ENCODE results near the gene MAL.

Gene MAL

DNA sequence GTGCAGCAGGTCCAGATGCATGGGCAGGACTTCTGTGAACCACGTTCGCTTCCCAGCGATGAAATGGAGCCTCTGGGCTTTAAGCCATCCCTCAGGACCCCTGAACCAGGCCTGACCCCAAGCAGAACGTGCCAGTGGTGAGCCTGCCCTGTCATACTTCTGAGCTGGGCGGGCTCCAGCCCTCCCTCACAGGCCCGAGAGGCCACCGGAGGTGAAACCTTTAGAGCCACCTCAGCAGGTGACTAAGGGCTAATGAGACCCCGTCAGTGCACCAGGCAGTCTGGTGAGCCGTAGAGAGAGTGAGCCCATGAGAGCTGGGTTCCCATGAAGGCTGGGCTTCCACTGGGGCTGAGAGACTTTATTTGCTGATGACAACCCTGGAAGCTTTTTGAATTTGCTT is 8.9 kb upstream of the MAL start:
- no peak overlapping the region for H3K4me2 ChIP-seq (ENCODE audit: insufficient read depth, low read length, poor library complexity, severe bottlenecking)
- no peak overlapping the region for H2AK5ac ChIP-seq (ENCODE audit: low read depth, low read length)
- H3K27ac ChIP-seq (replicated peaks; ENCODE audit: low read length): no peak overlapping the region
- H3K27me3 ChIP-seq (ENCODE audit: control insufficient read depth in 3 of 3, insufficient read depth in 3 of 3, low read depth in 1 of 3, low read length in 3 of 3): peaks cover 0 to 48% (median 0%) of the 10 kb centered on the region in 3 experiments
- H2BK5ac ChIP-seq (ENCODE audit: low read length): no peak overlapping the region
- no peaks in the 10 kb centered on the region for H3K36me3 ChIP-seq (replicated peaks in 1 of 2; ENCODE audit: control insufficient read depth in 2 of 2, insufficient read depth in 2 of 2, low read length in 2 of 2)
- H3K18ac ChIP-seq (ENCODE audit: low read length): peak overlapping the region; percentile 9
- no peak overlapping the region for H3K23ac ChIP-seq (ENCODE audit: low read depth, low read length, poor library complexity)
- H3K9me3 ChIP-seq (replicated peaks in 1 of 2; ENCODE audit: control insufficient read depth in 2 of 2, insufficient read depth in 1 of 2, low read depth in 1 of 2, low read length in 2 of 2): no peaks in the 10 kb centered on the region
- no peak overlapping the region for H4K91ac ChIP-seq (ENCODE audit: low read depth, low read length, poor library complexity)
- H2BK15ac ChIP-seq (ENCODE audit: low read length): no peak overlapping the region
- no CpG with 5 or more reads among the region's 9 CpGs for WGBS, 2 donors (ENCODE audit: extremely low coverage in 2 of 2, insufficient read length in 2 of 2, insufficient replicate concordance in 1 of 2)
- H3K4ac ChIP-seq (ENCODE audit: low read length): no peak overlapping the region
- H2BK12ac ChIP-seq (ENCODE audit: low read length): no peak overlapping the region
- no peak overlapping the region for H4K8ac ChIP-seq (ENCODE audit: low read depth, low read length)
- no peak overlapping the region for H2AFZ ChIP-seq (ENCODE audit: low read length)
- DNase-seq (ENCODE audit: low spot score): no peak
- no peak overlapping the region for H3K9ac ChIP-seq (ENCODE audit: low read depth, low read length, poor library complexity)
- H3K14ac ChIP-seq (ENCODE audit: low read length): no peak overlapping the region
- H2BK120ac ChIP-seq (ENCODE audit: low read depth, low read length): no peak overlapping the region
- no peaks in the 10 kb centered on the region for H3K79me1 ChIP-seq (ENCODE audit: low read depth, low read length)
- no peak overlapping the region for H3K4me3 ChIP-seq (ENCODE audit: low read length in 2 of 2)
- H3K4me1 ChIP-seq (ENCODE audit: control insufficient read depth in 2 of 2, insufficient read depth in 1 of 2, low read depth in 1 of 2, low read length in 2 of 2): no peaks in the 10 kb centered on the region

DNA sequence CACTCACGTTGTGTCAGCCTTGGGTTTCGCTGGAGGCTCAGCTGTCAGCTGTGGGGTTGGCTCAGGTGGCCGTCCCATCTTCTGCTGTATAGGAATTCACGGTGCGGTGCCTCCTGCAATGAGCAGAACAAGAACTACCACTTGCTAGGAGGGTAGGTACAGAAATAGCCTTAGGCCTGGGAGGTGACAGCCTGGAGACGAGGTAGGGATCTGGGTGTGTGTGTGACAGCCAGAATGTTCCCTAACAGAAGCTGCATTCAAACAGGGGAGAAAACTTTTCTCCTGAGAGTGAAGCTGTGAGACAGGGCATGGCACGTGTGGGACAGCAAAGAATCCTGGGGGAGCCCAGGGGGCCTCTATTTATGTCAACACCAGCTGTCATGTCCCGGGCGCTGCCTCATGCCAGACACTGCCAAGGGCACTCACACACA is 8.4 kb upstream of the MAL start:
- H3K9me3 ChIP-seq (replicated peaks in 1 of 2; ENCODE audit: control insufficient read depth in 2 of 2, insufficient read depth in 1 of 2, low read depth in 1 of 2, low read length in 2 of 2): no peaks in the 10 kb centered on the region
- H3K4me3 ChIP-seq (ENCODE audit: low read length in 2 of 2): no peak overlapping the region
- H3K27ac ChIP-seq (replicated peaks; ENCODE audit: low read length): no peak overlapping the region
- DNase-seq (ENCODE audit: low spot score): no peak
- H2BK15ac ChIP-seq (ENCODE audit: low read length): no peak overlapping the region
- no peak overlapping the region for H3K18ac ChIP-seq (ENCODE audit: low read length)
- no peak overlapping the region for H3K23ac ChIP-seq (ENCODE audit: low read depth, low read length, poor library complexity)
- H2BK5ac ChIP-seq (ENCODE audit: low read length): no peak overlapping the region
- no peak overlapping the region for H3K14ac ChIP-seq (ENCODE audit: low read length)
- peaks cover 0 to 49% (median 0%) of the 10 kb centered on the region in 3 experiments for H3K27me3 ChIP-seq (ENCODE audit: control insufficient read depth in 3 of 3, insufficient read depth in 3 of 3, low read depth in 1 of 3, low read length in 3 of 3)
- H2AFZ ChIP-seq (ENCODE audit: low read length): no peak overlapping the region
- H3K4ac ChIP-seq (ENCODE audit: low read length): no peak overlapping the region
- H4K8ac ChIP-seq (ENCODE audit: low read depth, low read length): no peak overlapping the region
- H3K36me3 ChIP-seq (replicated peaks in 1 of 2; ENCODE audit: control insufficient read depth in 2 of 2, insufficient read depth in 2 of 2, low read length in 2 of 2): no peaks in the 10 kb centered on the region
- H2BK120ac ChIP-seq (ENCODE audit: low read depth, low read length): no peak overlapping the region
- H3K4me2 ChIP-seq (ENCODE audit: insufficient read depth, low read length, poor library complexity, severe bottlenecking): no peak overlapping the region
- no peaks in the 10 kb centered on the region for H3K79me1 ChIP-seq (ENCODE audit: low read depth, low read length)
- H2AK5ac ChIP-seq (ENCODE audit: low read depth, low read length): no peak overlapping the region
- no peaks in the 10 kb centered on the region for H3K4me1 ChIP-seq (ENCODE audit: control insufficient read depth in 2 of 2, insufficient read depth in 1 of 2, low read depth in 1 of 2, low read length in 2 of 2)
- no peak overlapping the region for H2BK12ac ChIP-seq (ENCODE audit: low read length)
- no peak overlapping the region for H3K9ac ChIP-seq (ENCODE audit: low read depth, low read length, poor library complexity)
- no CpG with 5 or more reads among the region's 9 CpGs for WGBS, 2 donors (ENCODE audit: extremely low coverage in 2 of 2, insufficient read length in 2 of 2, insufficient replicate concordance in 1 of 2)
- H4K91ac ChIP-seq (ENCODE audit: low read depth, low read length, poor library complexity): no peak overlapping the region

DNA sequence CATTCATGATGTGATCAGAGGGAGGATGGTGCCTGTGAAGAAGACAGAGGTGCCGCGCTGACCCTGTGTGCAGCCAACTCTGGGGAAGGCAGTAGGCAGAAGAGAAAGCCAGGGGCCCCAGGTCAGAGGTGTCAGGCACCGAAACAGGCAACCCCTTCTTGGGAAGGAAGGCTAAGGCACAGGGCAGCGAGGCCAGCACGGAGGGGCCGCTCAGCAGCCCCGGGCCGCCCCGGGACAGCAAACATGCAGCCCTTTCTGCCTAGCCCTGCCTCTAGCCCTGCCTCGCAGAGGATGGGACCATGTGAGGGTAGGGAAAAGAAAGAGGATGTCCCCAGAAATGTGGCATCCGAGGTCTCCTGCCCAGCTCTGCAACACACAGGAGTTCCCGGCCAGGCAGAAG is 7.7 kb upstream of the MAL start:
- WGBS, 2 donors (ENCODE audit: extremely low coverage in 2 of 2, insufficient read length in 2 of 2, insufficient replicate concordance in 1 of 2): no CpG with 5 or more reads among the region's 12 CpGs
- DNase-seq (ENCODE audit: low spot score): no peak

DNA sequence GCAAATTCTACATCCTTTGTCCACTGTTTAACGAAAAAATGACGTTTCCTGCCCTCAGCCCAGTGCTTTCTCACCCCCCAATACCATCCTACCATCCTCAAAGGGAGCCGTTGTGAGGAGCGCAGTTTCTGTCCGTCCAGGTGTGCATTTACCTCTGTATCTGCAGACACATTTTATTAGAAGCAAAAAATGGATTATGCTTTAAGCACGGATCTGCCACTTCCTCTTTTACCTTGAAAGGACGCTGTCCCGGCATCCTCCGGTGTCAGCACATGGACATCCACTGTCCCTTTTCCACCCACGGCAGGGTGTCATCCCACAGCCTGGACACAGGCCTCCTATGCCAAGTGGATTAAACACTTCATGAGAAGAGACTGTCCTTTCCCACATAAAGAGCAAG is 7.2 kb upstream of the MAL start:
- no peak for DNase-seq (ENCODE audit: low spot score)
- Histone ChIP-seq H3K4me2 (ENCODE audit: insufficient read depth, low read length, poor library complexity, severe bottlenecking) (no peak overlapping the region), H3K23ac (ENCODE audit: low read depth, low read length, poor library complexity) (no peak overlapping the region), H3K36me3 (replicated peaks in 1 of 2; ENCODE audit: control insufficient read depth in 2 of 2, insufficient read depth in 2 of 2, low read length in 2 of 2) (no peaks in the 10 kb centered on the region), H3K9me3 (replicated peaks in 1 of 2; ENCODE audit: control insufficient read depth in 2 of 2, insufficient read depth in 1 of 2, low read depth in 1 of 2, low read length in 2 of 2) (no peaks in the 10 kb centered on the region), H3K4me3 (ENCODE audit: low read length in 2 of 2) (no peak overlapping the region), H3K14ac (ENCODE audit: low read length) (no peak overlapping the region), H2BK15ac (ENCODE audit: low read length) (no peak overlapping the region), H3K79me1 (ENCODE audit: low read depth, low read length) (no peaks in the 10 kb centered on the region), H3K9ac (ENCODE audit: low read depth, low read length, poor library complexity) (no peak overlapping the region), H4K91ac (ENCODE audit: low read depth, low read length, poor library complexity) (no peak overlapping the region), H2BK5ac (ENCODE audit: low read length) (no peak overlapping the region), H2BK120ac (ENCODE audit: low read depth, low read length) (no peak overlapping the region), H3K4ac (ENCODE audit: low read length) (no peak overlapping the region), H3K27ac (replicated peaks; ENCODE audit: low read length) (no peak overlapping the region), H2AK5ac (ENCODE audit: low read depth, low read length) (no peak overlapping the region), H2BK12ac (ENCODE audit: low read length) (no peak overlapping the region), H4K8ac (ENCODE audit: low read depth, low read length) (no peak overlapping the region), H3K27me3 (ENCODE audit: control insufficient read depth in 3 of 3, insufficient read depth in 3 of 3, low read depth in 1 of 3, low read length in 3 of 3) (peaks cover 0 to 59% (median 8%) of the 10 kb centered on the region in 3 experiments), H3K18ac (ENCODE audit: low read length) (no peak overlapping the region), H3K4me1 (ENCODE audit: control insufficient read depth in 2 of 2, insufficient read depth in 1 of 2, low read depth in 1 of 2, low read length in 2 of 2) (no peaks in the 10 kb centered on the region), H2AFZ (ENCODE audit: low read length) (no peak overlapping the region)
- WGBS, 2 donors (ENCODE audit: extremely low coverage in 2 of 2, insufficient read length in 2 of 2, insufficient replicate concordance in 1 of 2): no CpG with 5 or more reads among the region's 10 CpGs

More for the DNA sequence above, 7.7 kb upstream of the MAL start:
- Histone ChIP-seq H2BK12ac (ENCODE audit: low read length) (no peak overlapping the region), H2AK5ac (ENCODE audit: low read depth, low read length) (peak overlapping the region; percentile 13), H3K23ac (ENCODE audit: low read depth, low read length, poor library complexity) (no peak overlapping the region), H3K4me2 (ENCODE audit: insufficient read depth, low read length, poor library complexity, severe bottlenecking) (no peak overlapping the region), H4K91ac (ENCODE audit: low read depth, low read length, poor library complexity) (no peak overlapping the region), H3K4me1 (ENCODE audit: control insufficient read depth in 2 of 2, insufficient read depth in 1 of 2, low read depth in 1 of 2, low read length in 2 of 2) (no peaks in the 10 kb centered on the region), H2BK120ac (ENCODE audit: low read depth, low read length) (no peak overlapping the region), H2BK15ac (ENCODE audit: low read length) (no peak overlapping the region), H3K4ac (ENCODE audit: low read length) (no peak overlapping the region), H2AFZ (ENCODE audit: low read length) (no peak overlapping the region), H3K9me3 (replicated peaks in 1 of 2; ENCODE audit: control insufficient read depth in 2 of 2, insufficient read depth in 1 of 2, low read depth in 1 of 2, low read length in 2 of 2) (no peaks in the 10 kb centered on the region), H3K27ac (replicated peaks; ENCODE audit: low read length) (no peak overlapping the region), H3K18ac (ENCODE audit: low read length) (peak overlapping the region; percentile 49), H3K79me1 (ENCODE audit: low read depth, low read length) (no peaks in the 10 kb centered on the region), H4K8ac (ENCODE audit: low read depth, low read length) (no peak overlapping the region), H3K27me3 (ENCODE audit: control insufficient read depth in 3 of 3, insufficient read depth in 3 of 3, low read depth in 1 of 3, low read length in 3 of 3) (peaks cover 0 to 54% (median 4%) of the 10 kb centered on the region in 3 experiments), H3K36me3 (replicated peaks in 1 of 2; ENCODE audit: control insufficient read depth in 2 of 2, insufficient read depth in 2 of 2, low read length in 2 of 2) (no peaks in the 10 kb centered on the region), H3K9ac (ENCODE audit: low read depth, low read length, poor library complexity) (no peak overlapping the region), H3K14ac (ENCODE audit: low read length) (peak overlapping the region; percentile 21), H2BK5ac (ENCODE audit: low read length) (no peak overlapping the region), H3K4me3 (ENCODE audit: low read length in 2 of 2) (no peak overlapping the region)
